ENCODE results near the gene EVA1C. TPM values are rescaled to one million over a fixed set of nuclear protein-coding genes. Genes with fewer than 3 reads are reported as not detected.

Gene EVA1C
- total RNA-seq, 3 donors from 2014 or later (not counting 1 experiment from before 2014, with no cell fraction given) = 14.7 to 27.8 (median 15.8) TPM

DNA sequence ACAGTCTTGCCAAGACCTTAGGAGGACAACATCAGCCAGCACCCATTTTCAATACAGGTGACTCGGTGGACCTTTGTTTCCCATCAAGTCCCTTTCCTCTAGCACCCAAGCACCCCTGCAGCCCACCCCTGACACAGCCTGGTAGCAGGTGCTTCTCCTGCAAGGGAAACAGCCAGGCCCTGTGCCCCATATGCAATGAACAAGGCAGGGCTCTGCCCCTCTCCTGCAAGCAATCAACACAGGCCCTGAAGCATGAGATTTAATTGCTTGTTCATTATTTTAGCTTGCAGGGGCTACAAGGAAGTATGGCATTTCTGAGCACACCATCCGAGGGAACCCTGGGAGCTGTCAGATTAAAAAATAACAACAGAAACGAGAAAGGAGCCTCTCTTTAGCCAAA, 137.4 kb downstream of the EVA1C start:
- ATAC-seq (no peak), DNase-seq (no peak)
- Mint-ChIP-seq H3K4me3 (no peak overlapping the region), H3K4me1 (peaks cover 14 to 18% of the 10 kb centered on the region in 2 donors), H3K9me3 (no peaks in the 10 kb centered on the region), H3K36me3 (no peaks in the 10 kb centered on the region), H3K27ac (no peak overlapping the region), H3K27me3 (ENCODE audit: low read depth in 2 of 2) (no peaks in the 10 kb centered on the region)
- H3K9me3 ChIP-seq (ENCODE audit: control insufficient read depth, insufficient read depth, low read length) = no peaks in the 10 kb centered on the region
- 88% methylated on average over 3 of the region's 3 CpGs for WGBS (ENCODE audit: insufficient coverage)
- H3K27ac ChIP-seq (ENCODE audit: low read length) = no peak overlapping the region
- TF ChIP-seq, protein P1, sequence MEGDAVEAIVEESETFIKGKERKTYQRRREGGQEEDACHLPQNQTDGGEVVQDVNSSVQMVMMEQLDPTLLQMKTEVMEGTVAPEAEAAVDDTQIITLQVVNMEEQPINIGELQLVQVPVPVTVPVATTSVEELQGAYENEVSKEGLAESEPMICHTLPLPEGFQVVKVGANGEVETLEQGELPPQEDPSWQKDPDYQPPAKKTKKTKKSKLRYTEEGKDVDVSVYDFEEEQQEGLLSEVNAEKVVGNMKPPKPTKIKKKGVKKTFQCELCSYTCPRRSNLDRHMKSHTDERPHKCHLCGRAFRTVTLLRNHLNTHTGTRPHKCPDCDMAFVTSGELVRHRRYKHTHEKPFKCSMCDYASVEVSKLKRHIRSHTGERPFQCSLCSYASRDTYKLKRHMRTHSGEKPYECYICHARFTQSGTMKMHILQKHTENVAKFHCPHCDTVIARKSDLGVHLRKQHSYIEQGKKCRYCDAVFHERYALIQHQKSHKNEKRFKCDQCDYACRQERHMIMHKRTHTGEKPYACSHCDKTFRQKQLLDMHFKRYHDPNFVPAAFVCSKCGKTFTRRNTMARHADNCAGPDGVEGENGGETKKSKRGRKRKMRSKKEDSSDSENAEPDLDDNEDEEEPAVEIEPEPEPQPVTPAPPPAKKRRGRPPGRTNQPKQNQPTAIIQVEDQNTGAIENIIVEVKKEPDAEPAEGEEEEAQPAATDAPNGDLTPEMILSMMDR (IDR thresholded peaks at IDR 0.05) = no peak
- no peak overlapping the region for H3K4me3 ChIP-seq (ENCODE audit: low read length)
- H3K4me1 ChIP-seq (ENCODE audit: control insufficient read depth, insufficient read depth, low read length) = no peaks in the 10 kb centered on the region
- no peaks in the 10 kb centered on the region for H3K36me3 ChIP-seq (ENCODE audit: control insufficient read depth, insufficient read depth, low read length)
- intact Hi-C loops (cut with micrococcal nuclease) = no loop called here
- no peaks in the 10 kb centered on the region for H3K27me3 ChIP-seq (ENCODE audit: control insufficient read depth, insufficient read depth, low read length)

DNA sequence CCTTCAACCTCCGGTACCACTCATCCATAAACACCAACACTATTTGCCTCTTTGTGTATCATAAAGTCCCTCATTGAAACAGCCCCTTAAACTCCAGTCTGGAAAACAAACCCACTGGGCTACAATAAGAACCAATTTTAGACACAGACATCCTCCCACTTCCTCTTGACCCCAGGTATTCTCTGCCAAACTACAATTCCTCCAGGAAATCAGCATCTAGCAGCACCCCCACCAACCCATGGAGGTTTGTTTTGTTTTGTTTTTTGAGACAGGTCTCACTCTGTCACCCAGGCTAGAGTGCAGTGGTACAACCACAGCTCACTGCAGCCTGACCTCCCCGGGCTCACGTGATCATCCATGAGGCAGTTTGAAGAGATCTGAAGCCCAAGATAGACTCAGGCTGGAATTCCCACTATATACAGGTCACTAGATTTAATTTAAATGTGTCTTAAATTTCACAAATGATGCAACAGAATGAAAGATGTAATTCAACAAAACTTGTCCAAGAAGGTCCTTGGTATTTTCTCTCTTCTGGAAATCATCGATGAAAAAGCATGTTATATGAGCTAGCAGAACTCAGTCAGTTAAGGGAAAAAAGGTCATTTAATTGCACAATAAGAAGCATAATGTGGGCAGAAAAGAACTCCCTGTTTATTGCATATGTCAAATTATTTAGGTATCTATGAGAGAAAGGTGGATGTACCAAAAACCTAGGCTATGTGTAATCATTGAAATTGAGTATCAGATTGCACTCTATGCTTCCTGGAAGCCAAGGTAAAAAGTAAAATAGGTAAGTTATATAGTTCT, 142.5 kb downstream of the EVA1C start:
- H3K27ac Mint-ChIP-seq = peak overlapping the region in 1 of 2 donors; percentile 26
- 91% methylated on average over 4 of the region's 4 CpGs for WGBS (ENCODE audit: insufficient coverage)

DNA sequence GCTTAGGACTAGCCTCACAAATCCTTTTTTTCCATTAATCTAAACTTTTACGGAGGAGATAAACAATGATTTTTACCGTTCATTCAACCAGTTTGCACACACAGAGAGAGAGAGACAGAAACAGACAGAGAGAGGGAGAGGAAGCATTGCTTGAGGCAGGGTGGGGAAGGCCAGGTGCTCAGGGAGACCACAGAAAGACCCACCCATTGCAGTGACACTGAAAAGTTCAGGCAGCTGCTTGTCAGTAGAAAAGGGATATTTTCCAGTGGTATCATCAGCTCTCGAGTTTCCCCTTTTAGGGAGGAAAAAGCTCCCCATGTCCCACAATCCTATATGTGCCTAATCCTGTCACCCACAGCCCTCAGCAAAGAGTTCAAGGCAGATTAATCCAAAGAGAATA, 145.6 kb downstream of the EVA1C start:
- H3K4me1 ChIP-seq (ENCODE audit: control insufficient read depth, insufficient read depth, low read length) = no peaks in the 10 kb centered on the region
- no peak overlapping the region for H3K27ac ChIP-seq (ENCODE audit: low read length)
- DNase-seq (no peak), ATAC-seq (no peak)
- no peaks in the 10 kb centered on the region for H3K9me3 ChIP-seq (ENCODE audit: control insufficient read depth, insufficient read depth, low read length)
- Mint-ChIP-seq H3K9me3 (no peaks in the 10 kb centered on the region), H3K36me3 (no peaks in the 10 kb centered on the region), H3K4me1 (peaks cover 7 to 32% of the 10 kb centered on the region in 2 donors), H3K27ac (no peak overlapping the region), H3K4me3 (no peak overlapping the region), H3K27me3 (ENCODE audit: low read depth in 2 of 2) (no peaks in the 10 kb centered on the region)
- TF ChIP-seq, protein P1 (IDR thresholded peaks at IDR 0.05) = no peak
- intact Hi-C loops (cut with micrococcal nuclease) = no loop called here
- no peaks in the 10 kb centered on the region for H3K36me3 ChIP-seq (ENCODE audit: control insufficient read depth, insufficient read depth, low read length)
- WGBS (ENCODE audit: insufficient coverage) = 74% methylated on average over 3 of the region's 3 CpGs
- H3K4me3 ChIP-seq (ENCODE audit: low read length) = no peak overlapping the region
- H3K27me3 ChIP-seq (ENCODE audit: control insufficient read depth, insufficient read depth, low read length) = no peaks in the 10 kb centered on the region

More for the DNA sequence above, 142.5 kb downstream of the EVA1C start:
- H3K9me3 Mint-ChIP-seq = no peaks in the 10 kb centered on the region
- Histone ChIP-seq H3K36me3 (ENCODE audit: control insufficient read depth, insufficient read depth, low read length) (no peaks in the 10 kb centered on the region), H3K9me3 (ENCODE audit: control insufficient read depth, insufficient read depth, low read length) (no peaks in the 10 kb centered on the region), H3K4me1 (ENCODE audit: control insufficient read depth, insufficient read depth, low read length) (no peaks in the 10 kb centered on the region), H3K4me3 (ENCODE audit: low read length) (no peak overlapping the region), H3K27me3 (ENCODE audit: control insufficient read depth, insufficient read depth, low read length) (no peaks in the 10 kb centered on the region), H3K27ac (ENCODE audit: low read length) (no peak overlapping the region)
- no peak for DNase-seq
- TF ChIP-seq, protein P1 (IDR thresholded peaks at IDR 0.05) = no peak
- H3K27me3 Mint-ChIP-seq (ENCODE audit: low read depth in 2 of 2) = no peaks in the 10 kb centered on the region
- no peak overlapping the region for H3K4me3 Mint-ChIP-seq
- ATAC-seq = peak in 2 of 3 donors; percentile 10 to 25
- peaks cover 7 to 24% of the 10 kb centered on the region in 2 donors for H3K4me1 Mint-ChIP-seq
- intact Hi-C loops (cut with micrococcal nuclease) = no loop called here
- no peaks in the 10 kb centered on the region for H3K36me3 Mint-ChIP-seq

All from natural killer cell (primary cell).